ENCODE measurements around the gene PDE4B. TPM values are rescaled to one million over a fixed set of nuclear protein-coding genes. Genes with fewer than 3 reads are reported as not detected.
"Not testable (repeated sequence)": the region's sequence is repeated elsewhere in the genome, so short reads cannot be mapped to it uniquely, and the experiment has no call there.

The PDE4B gene
- total RNA-seq, 1 experiment from 2014 or later: 9.4 TPM

DNA sequence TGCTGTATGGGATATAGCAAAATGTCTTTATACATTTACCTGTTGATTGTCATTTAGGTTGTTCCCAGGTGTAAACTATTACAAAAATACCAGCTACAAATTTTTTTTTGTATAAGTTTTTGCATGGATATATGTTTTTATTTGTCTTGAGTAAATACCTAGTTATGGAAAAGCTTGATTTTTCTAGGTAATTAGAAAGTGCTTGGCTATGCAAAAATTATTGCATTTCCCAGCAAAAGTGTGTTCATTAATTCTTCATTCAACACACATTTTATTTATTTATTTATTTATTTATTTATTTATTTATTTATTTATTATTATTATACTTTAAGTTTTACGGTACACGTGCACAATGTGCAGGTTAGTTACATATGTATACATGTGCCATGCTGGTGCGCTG is 22.1 kb downstream of the PDE4B start:
- DNase-seq (ENCODE audit: low spot score): no peak

DNA sequence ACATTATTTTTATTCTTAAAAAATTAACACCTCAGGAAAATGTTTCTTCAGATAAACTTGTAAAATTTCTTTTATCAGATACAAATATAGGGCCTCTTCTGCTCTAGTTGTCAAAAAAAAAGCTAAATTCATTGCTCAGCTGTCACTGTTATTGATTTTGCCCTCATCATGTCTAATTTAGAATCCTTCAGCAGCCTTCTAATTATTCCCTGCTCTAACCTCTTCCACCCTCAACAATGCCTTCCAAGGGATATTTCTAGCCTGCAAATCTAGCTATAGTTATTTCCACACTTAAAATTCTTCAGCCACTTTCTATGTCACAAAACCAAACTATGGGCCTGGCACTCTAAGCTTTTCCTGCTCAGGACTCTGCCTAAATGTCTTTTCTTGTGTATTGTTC is 25.2 kb downstream of the PDE4B start:
- DNase-seq (ENCODE audit: low spot score): no peak

DNA sequence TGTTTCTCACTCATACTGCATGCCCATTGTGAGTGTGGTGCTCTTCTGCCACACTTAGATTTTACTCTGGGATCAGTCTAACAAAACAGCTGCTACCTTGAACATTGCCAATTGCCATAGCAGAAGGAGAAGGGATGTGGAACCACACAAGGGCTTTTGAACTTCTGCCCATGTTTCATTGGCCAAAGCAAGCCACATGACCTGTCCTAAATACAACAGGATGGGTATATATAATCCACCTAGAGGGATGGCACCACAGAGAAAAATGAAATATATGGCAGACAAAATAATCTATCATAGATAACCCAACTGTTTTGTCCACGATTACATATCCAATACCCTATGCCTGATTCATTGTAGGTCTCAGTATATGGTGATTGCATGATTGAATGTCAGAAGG is 26.3 kb downstream of the PDE4B start:
- no peak for DNase-seq (ENCODE audit: low spot score)

GRCh38 chr1:65820983-65821382 is 28.3 kb downstream of the PDE4B start:
- peak; percentile 80 for DNase-seq (ENCODE audit: low spot score)

DNA sequence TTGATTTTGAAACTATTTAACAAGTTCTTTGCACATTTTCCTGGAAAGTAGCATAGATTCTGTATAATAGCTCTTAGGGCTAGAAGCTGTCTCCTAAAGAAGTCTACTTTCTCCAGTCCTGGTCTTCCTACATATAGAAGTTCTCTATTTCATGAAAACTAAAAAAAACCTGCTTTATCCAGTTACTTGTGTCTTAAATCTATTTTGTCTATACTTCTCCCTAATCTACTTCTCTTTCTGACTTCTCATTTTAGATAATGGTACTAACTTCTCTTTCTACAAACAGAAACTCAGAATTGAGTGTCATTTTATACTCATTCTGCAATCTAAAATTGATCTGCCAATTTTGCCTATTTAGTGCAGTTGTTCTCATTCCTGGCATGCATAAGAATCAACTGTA is 28.7 kb downstream of the PDE4B start:
- DNase-seq (ENCODE audit: low spot score): no peak

- no peak for DNase-seq (ENCODE audit: low spot score)
These were observed 31.4 kb downstream of the PDE4B start for GRCh38 chr1:65824103-65824502.

DNA sequence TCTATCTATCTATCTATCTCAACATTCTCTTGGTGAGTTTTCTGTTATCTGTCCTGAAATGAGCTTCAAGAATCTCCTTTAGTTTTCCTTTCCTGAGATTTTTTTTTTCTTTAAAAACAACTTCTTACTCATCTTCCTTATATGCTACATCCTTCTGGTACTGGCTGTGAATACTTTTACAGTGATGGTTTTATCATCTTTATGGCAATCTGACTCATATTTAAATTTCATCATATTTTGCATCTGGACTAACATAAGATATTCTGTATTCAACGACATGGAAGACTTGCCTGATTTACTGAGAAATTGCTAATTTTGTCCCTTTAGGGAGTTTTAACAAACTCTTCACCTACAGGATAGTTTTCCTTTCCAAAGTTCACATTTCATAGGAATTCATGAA is 33.0 kb downstream of the PDE4B start:
- no peak for DNase-seq (ENCODE audit: low spot score)

DNA sequence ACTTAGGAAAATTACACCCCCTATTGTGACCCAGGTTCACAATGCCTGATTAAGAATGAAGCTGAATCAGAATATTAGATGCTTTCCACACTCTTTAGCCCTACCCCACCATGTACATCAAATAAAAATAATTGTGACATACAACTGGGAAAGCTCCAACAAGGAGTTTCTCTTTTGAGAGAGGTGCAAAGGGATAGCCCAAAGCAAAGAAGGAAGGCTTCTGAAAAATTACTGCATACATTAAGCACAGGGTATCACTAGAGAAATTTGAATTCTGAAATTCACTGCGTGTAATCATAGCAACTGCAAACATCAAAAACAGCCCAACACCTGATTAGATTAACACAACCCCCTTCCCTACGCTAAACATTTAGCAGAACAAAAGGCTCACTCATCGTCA is 34.1 kb downstream of the PDE4B start:
- DNase-seq (ENCODE audit: low spot score): no peak

DNA sequence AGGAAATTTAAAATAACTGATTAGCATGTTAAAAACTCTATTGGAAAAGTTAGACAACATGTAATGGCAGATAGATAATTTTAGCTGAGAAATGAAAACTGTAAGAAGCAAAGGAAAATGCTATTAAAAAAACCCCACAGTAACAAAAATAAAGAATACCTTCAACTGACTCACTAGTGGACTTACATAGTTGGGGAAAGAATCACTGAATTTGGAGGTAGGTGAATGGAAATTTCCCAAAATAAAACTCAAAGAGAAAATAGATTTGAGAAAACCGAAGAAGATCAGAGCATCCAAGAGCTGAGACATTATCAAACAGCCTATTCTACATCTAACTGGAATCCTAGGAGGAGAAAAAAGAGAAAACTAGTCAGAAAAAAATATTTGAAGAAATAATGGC is 34.7 kb downstream of the PDE4B start:
- DNase-seq (ENCODE audit: low spot score): no peak

DNA sequence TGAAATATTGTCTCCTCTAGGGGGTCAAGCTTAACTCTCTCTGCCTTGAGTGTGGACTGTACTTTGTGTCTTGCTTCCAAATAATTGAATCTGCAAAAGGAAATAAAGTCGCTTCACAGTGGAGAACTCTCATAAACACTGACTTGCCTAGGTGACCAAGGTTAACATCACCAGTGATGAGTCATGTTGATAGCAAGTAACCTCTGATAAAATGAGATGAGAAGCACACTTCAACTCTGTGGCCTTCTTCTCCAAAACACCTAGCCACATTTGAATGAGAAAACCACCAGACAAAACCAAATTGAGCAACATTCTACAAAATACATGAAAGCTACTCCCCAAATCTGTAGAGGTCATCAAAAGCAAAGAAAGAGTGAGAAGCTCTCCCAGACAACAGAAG is 37.6 kb downstream of the PDE4B start:
- DNase-seq (ENCODE audit: low spot score): no peak

DNA sequence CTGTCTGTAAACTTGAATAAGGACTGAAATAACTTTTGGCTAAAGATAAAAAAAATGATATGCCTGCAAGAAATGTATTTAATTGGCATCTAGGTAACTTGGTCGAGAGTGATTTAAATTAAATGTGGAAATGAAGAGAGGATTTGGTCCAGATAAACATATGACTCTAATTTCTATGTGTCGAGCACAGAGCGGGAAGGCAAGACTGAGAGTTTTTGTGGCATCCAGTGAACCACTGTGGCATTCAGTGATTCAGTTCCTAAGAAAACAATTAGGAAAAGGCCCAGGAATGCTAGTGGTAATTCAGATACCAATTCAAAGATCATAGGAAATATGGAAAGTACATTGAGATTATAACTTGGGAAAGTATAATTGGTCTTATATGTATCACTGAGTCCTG is 39.6 kb downstream of the PDE4B start:
- no peak for DNase-seq (ENCODE audit: low spot score)

- DNase-seq (ENCODE audit: low spot score): no peak
These were observed 44.0 kb downstream of the PDE4B start for GRCh38 chr1:65836686-65837085.

- DNase-seq (ENCODE audit: low spot score): no peak
These were observed 48.0 kb downstream of the PDE4B start for GRCh38 chr1:65840683-65841082.

- no peak for DNase-seq (ENCODE audit: low spot score)
These were observed 51.6 kb downstream of the PDE4B start for GRCh38 chr1:65844296-65844695.

DNA sequence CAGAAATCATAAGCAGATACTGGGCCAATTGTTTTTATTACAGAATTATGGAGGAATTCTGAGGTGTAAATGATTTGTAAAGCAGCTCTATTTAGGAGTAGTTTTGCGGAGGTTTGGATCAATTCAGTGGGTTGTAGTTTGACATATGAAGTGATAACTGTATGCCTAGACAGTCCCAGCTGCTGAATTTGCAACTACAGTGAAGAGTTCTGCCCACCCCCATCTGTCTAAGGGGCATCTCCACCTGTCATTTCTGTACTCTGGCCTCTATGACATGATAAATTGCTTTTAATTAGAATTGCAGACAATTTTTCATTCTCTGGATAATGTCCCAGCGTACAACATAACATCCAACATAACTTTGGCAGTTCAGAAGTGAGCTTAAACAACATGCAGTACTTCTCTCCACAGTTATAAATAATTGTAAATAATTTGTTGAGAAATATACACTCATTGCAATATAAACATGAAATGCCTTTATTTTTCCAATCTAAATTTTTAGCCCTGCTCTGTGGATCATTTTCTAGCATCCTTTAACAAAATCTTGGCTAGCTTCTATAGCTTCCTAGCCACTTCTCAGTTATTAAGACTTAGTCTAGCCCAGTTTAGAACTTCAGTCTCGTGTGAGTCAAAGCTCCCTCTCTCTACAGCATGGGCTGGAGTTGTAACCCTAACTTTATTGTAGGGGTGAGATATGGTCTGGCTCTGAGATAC is 52.3 kb downstream of the PDE4B start:
- DNase-seq (ENCODE audit: low spot score): no peak

DNA sequence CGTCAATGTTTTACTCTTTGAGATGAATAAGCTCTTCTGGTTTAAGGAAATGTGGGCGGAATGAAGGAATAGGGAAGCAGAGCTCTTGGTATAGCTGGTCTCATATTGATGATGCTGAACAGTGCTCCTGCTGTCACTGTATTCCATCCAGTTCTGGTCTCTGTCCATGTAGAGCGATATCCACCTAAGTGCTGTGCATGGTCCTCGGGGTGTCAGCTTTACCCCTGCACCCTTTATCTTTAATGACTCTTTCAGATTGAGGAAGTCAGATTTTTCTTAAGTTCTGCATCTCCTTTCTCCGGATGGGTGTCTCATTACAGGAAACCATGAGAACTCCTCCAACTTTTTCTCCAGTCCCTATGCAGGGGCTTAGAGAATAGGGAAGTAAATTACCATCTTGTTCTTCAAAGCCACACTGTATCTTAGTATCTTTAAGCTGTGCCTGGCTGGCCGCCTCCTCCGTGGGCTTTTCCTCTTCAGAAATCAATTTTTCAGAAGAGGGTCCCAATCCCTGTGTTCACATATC is 52.9 kb downstream of the PDE4B start:
- no peak for DNase-seq (ENCODE audit: low spot score)

GRCh38 chr1:65846866-65847265 is 54.2 kb downstream of the PDE4B start:
- DNase-seq (ENCODE audit: low spot score): no peak

- DNase-seq (ENCODE audit: low spot score): no peak
These were observed 57.6 kb downstream of the PDE4B start for GRCh38 chr1:65850281-65850680.

DNA sequence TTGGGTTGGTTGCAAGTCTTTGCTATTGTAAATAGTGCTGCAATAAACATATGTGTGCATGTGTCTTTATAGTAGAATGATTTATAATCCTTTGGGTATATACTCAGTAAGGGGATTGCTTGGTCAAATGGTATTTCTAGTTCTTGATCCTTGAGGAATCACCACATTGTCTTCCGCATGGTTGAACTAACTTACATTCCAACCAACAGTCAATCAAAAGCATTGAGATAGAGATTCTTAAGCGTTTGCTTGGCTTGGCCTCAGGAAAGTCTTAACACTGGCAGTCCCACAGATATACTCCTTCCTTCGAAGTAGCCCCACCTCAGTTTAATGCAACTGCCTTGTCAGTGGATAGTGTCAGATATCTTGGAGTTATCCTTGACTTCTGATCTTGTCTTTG is 63.9 kb downstream of the PDE4B start:
- not testable (repeated sequence) for DNase-seq (ENCODE audit: low spot score)

DNA sequence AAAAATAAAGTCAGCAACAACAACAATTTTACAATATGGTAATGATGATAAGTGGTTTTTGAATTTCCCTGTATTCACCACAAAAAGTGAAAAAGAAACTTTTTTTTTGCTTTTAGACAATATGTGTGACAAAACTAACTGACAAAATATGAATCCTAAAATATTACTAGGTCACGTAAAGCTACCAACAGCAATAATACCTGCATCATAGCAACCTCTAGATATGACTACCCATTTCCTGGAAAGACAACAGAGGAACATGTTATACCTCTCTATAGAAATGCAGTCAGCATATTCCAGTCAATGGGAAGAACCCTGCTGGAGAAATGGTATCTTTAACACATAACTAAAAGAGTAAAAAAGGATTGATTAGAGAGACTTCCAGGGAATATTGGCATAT is 73.7 kb downstream of the PDE4B start:
- DNase-seq (ENCODE audit: low spot score): no peak

DNA sequence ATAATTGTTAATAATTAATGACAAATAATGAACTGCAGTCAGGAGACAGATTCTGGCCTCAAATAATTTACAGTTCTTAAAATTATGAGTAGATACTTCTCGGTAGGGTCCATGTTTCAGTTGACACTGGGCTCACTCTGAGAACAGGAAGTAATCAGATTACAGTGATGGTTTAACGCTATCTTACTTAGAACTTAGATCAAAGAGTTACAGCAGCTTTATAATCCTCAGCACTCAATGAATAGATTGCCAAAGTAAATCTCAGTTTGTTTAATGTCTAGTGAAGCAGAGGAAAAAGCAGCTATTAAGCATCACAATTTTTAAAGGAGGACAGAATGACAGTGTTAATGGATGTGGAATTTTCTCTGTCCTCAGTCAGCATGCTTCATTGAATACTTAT is 79.6 kb downstream of the PDE4B start:
- no peak for DNase-seq (ENCODE audit: low spot score)

GRCh38 chr1:65878342-65878741 is 85.6 kb downstream of the PDE4B start:
- not testable (repeated sequence) for DNase-seq (ENCODE audit: low spot score)

- no peak for DNase-seq (ENCODE audit: low spot score)
These were observed 87.9 kb downstream of the PDE4B start for GRCh38 chr1:65880611-65881010.

- no peak for DNase-seq (ENCODE audit: low spot score)
These were observed 88.4 kb downstream of the PDE4B start for GRCh38 chr1:65881067-65881594.
